MM.1S (cell line): Measurements from ENCODE around the gene TGIF1.

Experiments
- EZH2 ChIP-seq: fragments of 300-600 bp; sonication (generic); optimal IDR thresholded peaks from 2 replicates; pipeline ENCODE3; 2017; ENCODE audit warnings: low read depth, mild to moderate bottlenecking, antibody characterized with exemption, low read length, mixed read lengths
- EZH2phosphoT487 ChIP-seq: fragments of 300-600 bp; sonication (generic); IDR thresholded peaks from 2 replicates; pipeline ENCODE4 v1.6.1; 2018; ENCODE audit warnings: antibody characterized with exemption, low read length
- TF ChIP-seq, protein P1 (sequence below): fragments of 300-600 bp; sonication (generic); IDR thresholded peaks from 2 replicates; pipeline ENCODE4 v1.5.1; 2016; ENCODE audit warnings: antibody characterized with exemption, low read length, mixed read lengths

DNA sequence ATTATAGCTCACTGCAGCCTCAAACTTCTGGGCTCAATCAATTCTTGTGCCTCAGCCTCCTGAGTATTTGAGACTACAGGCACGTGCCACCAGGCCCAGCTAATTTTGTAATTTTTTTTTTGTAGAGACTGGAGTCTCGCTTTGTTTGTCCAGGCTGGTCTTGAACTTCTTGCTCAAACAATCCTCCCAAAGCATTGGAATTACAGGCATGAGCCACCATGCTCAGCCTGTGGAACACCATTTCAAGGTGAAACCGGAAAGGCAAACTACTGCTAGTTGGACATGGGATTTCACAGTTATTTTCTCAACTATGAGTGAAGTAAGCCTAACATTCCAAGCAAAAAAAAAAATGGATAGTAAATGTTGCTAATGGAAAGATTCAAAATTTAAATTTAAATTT lies 20.9 kb upstream of the TGIF1 start:
- TF ChIP-seq EZH2 (no peak), EZH2phosphoT487 (no peak)
- TF ChIP-seq, protein P1, sequence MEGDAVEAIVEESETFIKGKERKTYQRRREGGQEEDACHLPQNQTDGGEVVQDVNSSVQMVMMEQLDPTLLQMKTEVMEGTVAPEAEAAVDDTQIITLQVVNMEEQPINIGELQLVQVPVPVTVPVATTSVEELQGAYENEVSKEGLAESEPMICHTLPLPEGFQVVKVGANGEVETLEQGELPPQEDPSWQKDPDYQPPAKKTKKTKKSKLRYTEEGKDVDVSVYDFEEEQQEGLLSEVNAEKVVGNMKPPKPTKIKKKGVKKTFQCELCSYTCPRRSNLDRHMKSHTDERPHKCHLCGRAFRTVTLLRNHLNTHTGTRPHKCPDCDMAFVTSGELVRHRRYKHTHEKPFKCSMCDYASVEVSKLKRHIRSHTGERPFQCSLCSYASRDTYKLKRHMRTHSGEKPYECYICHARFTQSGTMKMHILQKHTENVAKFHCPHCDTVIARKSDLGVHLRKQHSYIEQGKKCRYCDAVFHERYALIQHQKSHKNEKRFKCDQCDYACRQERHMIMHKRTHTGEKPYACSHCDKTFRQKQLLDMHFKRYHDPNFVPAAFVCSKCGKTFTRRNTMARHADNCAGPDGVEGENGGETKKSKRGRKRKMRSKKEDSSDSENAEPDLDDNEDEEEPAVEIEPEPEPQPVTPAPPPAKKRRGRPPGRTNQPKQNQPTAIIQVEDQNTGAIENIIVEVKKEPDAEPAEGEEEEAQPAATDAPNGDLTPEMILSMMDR = no peak
